Measurements from ENCODE around the gene C1GALT1. TPM values are rescaled to one million over a fixed set of nuclear protein-coding genes. Genes with fewer than 3 reads are reported as not detected.
A peak's percentile ranks its signal among the peaks of the same experiment; 100 is the strongest.

Gene C1GALT1
- total RNA-seq, 1 donor from 2014 or later = 31.1 TPM

DNA sequence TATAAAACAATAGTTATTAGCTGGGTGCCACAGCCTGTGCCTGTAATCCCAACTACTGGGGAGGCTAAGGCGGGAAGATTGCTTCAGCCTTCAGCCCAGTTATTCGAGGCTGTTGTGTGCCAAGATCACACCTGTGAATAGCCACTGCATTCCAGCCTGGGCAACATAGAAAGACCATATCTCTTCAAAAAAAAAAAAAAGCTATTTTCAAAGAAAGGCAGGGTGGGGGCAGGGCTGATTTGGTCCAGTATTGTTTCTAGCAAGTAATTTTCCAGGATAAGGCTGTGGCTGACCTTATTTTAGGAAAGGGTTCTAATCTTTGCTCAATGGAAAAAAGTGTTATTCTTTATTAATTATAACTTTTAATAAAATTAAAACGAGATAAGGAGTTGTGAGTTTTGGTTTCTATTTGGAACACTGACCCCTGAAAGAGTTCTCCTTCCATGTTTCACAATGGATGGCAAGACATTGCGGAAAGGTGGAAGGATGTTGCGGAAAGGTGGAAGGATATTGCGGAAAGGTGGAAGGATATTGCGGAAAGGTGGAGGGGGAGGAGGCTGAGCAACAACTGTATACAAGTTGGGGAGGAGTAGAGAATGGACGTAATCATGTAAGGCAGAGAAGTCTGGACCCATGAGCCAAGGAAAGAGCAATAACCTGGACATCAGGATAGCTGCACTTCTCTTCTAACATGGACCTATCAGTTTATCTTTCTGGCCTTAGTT is 1.5 kb upstream of the C1GALT1 start:
- Histone ChIP-seq H3K36me3 (ENCODE audit: control insufficient read depth, insufficient read depth, low read length) (no peaks in the 10 kb centered on the region), H3K27me3 (ENCODE audit: control insufficient read depth, insufficient read depth, low read length) (no peaks in the 10 kb centered on the region), H3K4me3 (ENCODE audit: low read depth, low read length) (no peak overlapping the region)
- TF ChIP-seq, protein P1, sequence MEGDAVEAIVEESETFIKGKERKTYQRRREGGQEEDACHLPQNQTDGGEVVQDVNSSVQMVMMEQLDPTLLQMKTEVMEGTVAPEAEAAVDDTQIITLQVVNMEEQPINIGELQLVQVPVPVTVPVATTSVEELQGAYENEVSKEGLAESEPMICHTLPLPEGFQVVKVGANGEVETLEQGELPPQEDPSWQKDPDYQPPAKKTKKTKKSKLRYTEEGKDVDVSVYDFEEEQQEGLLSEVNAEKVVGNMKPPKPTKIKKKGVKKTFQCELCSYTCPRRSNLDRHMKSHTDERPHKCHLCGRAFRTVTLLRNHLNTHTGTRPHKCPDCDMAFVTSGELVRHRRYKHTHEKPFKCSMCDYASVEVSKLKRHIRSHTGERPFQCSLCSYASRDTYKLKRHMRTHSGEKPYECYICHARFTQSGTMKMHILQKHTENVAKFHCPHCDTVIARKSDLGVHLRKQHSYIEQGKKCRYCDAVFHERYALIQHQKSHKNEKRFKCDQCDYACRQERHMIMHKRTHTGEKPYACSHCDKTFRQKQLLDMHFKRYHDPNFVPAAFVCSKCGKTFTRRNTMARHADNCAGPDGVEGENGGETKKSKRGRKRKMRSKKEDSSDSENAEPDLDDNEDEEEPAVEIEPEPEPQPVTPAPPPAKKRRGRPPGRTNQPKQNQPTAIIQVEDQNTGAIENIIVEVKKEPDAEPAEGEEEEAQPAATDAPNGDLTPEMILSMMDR (IDR thresholded peaks at IDR 0.05; ENCODE audit: insufficient read depth, low read length, severe bottlenecking) = no peak
- DNase-seq (ENCODE audit: low read depth) (no peak), FAIRE-seq (no peak)

DNA sequence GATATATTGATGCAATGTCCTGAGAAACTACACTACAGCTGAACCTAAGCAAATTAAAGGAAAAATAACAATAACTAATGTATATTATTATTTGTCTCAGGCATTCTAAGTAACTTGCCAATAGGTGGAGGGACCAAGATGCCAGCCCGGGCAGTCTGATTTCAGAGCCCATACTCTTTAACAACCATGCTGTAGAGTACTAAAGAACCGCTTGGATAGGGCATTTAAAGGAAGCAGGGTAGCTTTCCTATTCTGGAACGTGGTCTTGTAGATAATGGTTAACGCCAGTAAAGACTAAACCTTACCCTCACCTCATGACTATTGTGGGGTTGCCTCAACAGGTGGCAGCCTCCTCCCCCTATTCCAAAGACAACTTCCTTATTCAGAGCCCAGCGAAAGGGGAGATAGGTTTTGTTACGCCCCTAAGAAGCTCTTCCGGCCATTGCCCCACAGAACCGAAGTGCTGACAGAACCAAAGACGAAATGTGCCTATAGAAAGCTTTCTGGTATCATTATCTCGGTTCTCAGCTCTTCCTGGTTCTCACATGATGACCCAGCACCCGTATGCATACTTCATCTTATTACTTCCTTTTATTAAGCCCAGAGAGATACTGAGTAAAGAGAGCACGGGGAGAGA is 707 bp upstream of the C1GALT1 start:
- DNase-seq (ENCODE audit: low read depth) (peak; percentile 54), FAIRE-seq (no peak)
- H3K4me3 ChIP-seq (ENCODE audit: low read depth, low read length) = peak overlapping the region; percentile 60
- H3K27me3 ChIP-seq (ENCODE audit: control insufficient read depth, insufficient read depth, low read length) = no peaks in the 10 kb centered on the region
- TF ChIP-seq, protein P1 (IDR thresholded peaks at IDR 0.05; ENCODE audit: insufficient read depth, low read length, severe bottlenecking) = peak; percentile 7
- H3K36me3 ChIP-seq (ENCODE audit: control insufficient read depth, insufficient read depth, low read length) = no peaks in the 10 kb centered on the region

DNA sequence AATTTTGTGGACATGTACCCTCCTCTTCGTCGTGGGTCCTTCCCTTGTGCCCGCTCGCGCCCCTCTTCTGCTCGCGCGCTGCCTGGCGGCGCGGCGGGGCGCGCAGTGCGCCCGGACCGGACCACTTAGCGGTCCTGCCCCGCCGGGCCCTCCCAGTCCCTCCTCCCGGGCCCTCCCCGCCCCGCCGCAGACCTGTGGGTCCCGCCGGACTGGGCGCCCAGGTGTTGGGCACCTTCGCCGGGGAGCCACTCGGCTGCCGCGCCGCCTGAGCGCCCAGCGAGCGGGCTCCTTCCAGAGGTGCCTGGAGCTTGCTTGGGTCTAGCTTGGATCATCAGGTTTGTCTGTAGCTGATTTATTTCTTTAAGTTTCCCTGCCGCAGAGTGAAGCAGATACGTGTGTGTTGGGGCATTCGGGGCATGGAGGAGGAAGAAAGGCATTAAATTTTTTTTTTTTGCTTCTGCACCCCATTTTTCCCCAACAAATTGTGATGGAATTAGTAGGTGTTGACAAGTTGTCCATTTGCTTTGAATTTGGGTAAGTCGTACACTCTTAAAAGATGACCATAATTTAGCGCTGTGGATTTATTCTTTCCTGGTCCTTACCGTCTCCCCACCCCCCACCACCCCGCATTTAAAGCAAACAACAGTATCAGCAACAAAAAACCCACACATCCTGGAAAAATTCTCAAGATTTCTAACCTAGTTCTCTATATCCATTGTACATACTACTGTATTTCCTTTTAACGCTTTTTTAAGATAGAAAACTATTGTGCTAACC is 905 bp downstream of the C1GALT1 start:
- FAIRE-seq = no peak
- peak; percentile 31 for DNase-seq (ENCODE audit: low read depth)
- TF ChIP-seq, protein P1 (IDR thresholded peaks at IDR 0.05; ENCODE audit: insufficient read depth, low read length, severe bottlenecking) = no peak

DNA sequence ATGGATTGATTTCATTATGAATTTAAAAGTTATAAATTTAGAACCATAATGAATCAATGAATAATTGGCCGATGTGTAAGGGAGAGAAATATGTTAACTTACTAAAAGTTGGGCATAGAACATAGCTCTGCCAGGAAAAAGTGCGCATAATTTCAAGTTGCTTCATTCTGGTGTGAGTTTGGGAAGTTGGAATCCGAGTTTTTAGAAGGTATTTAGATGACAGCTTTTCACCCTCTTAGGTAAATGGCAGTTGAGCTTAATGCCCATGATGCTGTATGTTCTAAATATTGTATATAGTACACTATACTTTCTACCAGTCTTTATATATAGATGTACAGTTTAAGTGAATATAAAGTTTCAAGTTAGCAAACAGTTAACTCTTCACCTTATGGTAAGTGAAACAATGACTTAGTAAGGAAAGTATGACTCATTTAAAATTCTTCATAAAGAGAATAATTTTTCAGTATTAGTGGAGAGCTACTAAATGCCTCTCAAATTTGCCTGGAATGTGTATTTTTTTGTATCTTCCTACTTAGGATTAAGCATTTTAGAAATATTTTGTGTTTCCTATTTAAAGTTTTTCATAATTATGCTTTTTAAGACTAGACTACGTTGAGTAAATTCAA is 1.6 kb downstream of the C1GALT1 start:
- peak; percentile 65 for DNase-seq (ENCODE audit: low read depth)
- TF ChIP-seq, protein P1 (IDR thresholded peaks at IDR 0.05; ENCODE audit: insufficient read depth, low read length, severe bottlenecking) = no peak

More for the DNA sequence above, 905 bp downstream of the C1GALT1 start:
- H3K36me3 ChIP-seq (ENCODE audit: control insufficient read depth, insufficient read depth, low read length) = no peaks in the 10 kb centered on the region
- H3K27me3 ChIP-seq (ENCODE audit: control insufficient read depth, insufficient read depth, low read length) = no peaks in the 10 kb centered on the region
- H3K4me3 ChIP-seq (ENCODE audit: low read depth, low read length) = peak overlapping the region; percentile 96

DNA sequence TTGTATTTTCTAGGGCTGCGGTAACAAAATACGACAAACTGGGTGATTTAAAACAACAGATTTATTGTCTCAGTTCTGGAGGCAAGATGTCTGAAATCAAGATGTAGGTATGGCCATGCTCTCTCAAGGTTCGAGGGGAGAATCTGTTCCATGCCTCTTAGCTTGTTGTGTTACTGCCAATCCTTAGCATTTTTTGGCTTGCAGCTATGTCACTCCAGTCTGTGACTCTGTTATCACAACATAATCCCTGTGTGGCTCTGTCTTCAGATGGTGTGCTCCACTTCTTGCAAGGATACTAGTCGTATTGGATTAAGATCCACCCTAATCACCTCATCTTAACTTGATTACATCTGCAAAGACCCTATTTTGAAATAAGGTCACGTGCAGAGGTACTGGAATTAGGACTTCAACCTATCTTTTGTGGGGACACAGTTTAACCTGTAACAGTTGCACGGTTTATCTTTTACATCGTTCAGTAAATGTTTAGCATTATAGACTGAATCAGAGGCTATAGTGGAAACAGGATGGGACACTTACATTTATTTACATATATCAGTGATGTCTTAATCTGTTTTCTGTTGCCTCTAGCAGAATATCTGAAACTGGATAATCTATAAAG is 3.1 kb downstream of the C1GALT1 start:
- DNase-seq (ENCODE audit: low read depth) = no peak
- Histone ChIP-seq H3K36me3 (ENCODE audit: control insufficient read depth, insufficient read depth, low read length) (no peaks in the 10 kb centered on the region), H3K27me3 (ENCODE audit: control insufficient read depth, insufficient read depth, low read length) (no peaks in the 10 kb centered on the region), H3K4me3 (ENCODE audit: low read depth, low read length) (no peak overlapping the region)
- no peak for FAIRE-seq
- TF ChIP-seq, protein P1 (IDR thresholded peaks at IDR 0.05; ENCODE audit: insufficient read depth, low read length, severe bottlenecking) = no peak

More for the DNA sequence above, 1.6 kb downstream of the C1GALT1 start:
- H3K36me3 ChIP-seq (ENCODE audit: control insufficient read depth, insufficient read depth, low read length) = no peaks in the 10 kb centered on the region
- no peak for FAIRE-seq
- H3K4me3 ChIP-seq (ENCODE audit: low read depth, low read length) = peak overlapping the region; percentile 96
- no peaks in the 10 kb centered on the region for H3K27me3 ChIP-seq (ENCODE audit: control insufficient read depth, insufficient read depth, low read length)
